Central memory CD4-positive, alpha-beta T cell (primary cell): Measurements from ENCODE around the gene TNFRSF21.
"Not testable (repeated sequence)": the region's sequence is repeated elsewhere in the genome, so short reads cannot be mapped to it uniquely, and the experiment has no call there.

ENCODE experiments used
- DNase-seq: peaks from one replicate; pipeline ENCODE4 v3.0.0; 2022

Gene TNFRSF21

GRCh38 chr6:47319867-47320266 is 10.2 kb upstream of the TNFRSF21 start:
- no peak for DNase-seq

DNA sequence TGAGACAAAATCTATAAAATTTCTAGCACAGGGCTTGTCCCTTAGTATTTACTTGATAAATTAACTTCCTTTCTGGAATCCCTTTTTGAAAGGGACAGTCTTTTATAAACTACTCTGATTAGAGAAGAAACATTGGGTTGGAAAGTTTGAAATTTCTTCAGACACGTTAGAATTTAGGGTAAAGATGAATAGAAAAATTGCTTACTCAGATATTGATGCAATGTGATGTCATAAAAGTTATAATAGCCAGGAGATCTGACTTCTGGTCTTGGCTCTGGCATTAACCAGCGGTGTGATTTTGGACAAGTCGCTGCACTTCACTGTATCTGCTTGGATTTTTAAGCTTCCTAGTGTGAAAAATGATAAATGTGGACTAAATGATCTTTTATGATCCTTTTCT is 9.7 kb upstream of the TNFRSF21 start:
- no peak for DNase-seq

DNA sequence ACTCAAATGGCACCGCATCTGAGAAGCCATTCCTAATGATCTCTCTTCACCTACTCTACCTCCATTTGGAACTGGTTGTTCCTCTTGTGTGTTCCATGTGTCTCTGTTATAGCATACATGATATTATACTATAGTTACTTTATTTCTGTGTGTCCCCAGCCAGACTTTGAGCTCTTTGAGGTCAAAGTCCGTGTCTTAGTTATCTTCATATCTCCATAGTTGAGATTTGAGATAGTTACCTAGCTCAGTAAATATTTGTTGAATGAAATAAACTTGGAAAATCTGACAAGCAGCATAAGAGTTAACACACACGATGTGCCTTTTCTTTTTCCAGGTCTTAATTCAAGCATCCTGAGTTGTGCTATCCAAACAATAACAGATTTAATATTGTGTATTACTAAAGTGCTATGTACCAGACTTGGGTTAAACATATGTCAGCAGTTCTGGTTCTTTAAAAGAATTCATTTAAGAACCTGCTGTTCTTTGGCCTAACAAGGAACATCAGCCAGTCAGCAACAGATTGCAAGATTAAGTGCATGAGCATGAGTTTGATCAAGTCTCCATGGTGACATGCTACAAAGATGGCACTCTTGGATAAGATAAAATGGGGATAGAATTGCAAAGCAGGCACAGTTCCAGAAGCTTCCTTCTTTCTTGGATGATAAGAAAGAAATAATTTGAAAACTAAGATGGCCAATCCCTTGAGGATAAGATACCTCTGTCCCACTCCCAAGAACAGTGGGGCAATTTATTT is 8.7 kb upstream of the TNFRSF21 start:
- DNase-seq, result no peak

DNA sequence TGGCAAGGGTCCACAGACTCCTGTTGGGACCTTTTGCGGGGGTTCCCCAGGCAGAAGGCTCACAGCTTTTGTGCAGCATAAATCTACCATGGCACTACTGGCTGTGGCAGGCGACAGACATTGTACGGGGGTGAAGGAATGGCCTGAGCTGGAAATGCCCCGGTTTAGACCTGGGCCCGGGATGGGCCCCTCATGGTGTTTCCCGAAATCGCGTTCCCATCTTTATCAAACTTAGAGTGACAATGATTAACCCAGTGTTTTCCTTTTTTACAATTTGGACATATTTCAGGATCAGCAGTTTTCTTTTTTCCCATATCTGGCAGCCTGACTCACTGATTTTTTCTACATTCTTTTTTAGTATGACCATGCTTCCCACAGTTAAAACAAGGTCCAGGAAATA is 5.5 kb upstream of the TNFRSF21 start:
- DNase-seq, result not testable (repeated sequence)

- no peak for DNase-seq
Observed at GRCh38 chr6:47310131-47310480, 401 bp upstream of the TNFRSF21 start.

DNA sequence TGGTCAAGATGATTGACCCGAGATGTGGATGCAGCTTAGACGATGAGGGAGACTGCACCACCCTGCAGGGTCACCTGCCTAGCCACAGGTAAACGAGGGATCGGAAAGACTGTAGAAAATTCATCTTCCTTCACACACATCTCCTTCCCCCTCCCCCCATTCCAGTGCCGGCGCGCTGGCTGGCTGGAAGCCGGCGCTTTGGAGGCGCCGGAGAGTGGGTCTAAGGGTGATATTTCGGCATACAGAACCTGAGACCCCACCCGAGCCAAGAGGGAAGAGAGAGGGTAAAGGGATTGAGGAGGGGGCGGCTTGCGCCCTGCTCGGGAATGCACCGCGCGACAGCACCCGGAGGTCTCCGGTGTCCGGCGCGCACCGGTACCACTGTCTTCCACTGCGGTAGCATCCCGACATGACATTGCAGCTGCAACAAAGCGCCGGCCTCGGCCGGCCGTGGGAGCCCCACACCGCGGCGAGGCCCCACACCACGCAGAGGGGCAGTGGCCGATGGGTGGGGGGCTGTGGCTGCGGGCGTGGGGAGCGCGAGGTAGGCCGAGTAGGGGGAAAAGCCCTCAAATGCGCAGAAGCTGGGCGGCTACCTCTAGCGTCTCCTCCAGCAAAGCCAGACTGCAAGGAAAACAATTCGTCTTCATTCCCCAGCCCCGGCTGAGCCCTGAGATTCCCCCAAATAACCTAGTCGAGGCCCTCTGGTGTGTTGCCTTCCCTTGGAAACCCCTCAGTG is 984 bp downstream of the TNFRSF21 start:
- DNase-seq, result no peak

DNA sequence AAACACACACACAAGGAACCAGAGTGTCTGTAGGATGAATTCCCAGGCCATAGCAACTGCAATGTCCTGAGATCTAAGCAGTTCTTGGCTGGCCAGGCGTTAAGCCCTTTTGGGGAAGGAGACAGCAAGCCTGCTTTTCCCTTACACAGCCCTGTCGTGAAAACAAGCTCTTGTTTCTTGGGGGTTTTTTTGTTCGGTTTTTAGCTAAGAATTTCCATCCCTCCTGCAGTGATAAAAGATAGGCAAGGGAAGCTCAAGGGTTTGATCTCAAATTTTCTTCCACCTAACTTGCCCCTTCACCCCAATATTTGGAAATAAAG is 1.5 kb downstream of the TNFRSF21 start:
- DNase-seq, result no peak

DNA sequence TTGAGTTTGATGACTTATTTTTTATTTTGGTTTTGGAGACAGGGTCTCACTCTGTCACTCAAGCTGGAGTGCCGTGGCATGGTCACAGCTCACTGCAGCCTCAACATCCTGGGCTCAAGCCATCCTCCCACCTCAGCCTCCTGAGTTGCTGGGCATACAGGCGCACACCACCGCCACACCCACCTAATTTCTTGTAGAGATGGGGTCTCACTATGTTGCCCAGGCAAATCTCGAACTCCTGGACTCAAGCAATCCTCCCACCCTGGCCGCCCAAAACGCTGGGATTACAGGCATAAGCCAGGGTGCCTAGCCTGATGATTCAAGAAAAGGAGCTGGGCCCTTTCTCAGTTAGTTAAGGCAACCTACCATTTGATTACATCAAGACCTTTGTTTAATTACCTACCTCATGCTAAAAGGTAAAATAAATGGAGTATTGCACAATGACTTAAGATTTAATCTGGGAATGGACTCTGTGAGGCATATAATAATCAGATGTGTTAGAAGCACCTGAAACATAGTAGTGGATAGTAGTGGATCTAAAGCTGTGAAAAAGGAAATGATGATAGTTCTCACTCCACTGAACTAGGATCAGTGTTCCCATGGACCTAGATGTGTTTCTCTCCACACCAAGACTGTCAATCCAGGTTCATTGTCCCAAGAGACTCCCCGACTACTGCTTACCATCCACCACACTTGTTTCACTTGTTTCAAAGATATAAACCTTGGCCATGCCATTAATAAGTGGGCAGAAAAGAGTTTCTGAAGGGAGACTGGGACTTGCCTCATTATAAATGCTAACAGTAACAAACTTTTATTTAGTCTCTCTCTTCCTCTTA is 2.1 kb downstream of the TNFRSF21 start:
- DNase-seq, result no peak

- no peak for DNase-seq
Observed at GRCh38 chr6:47306887-47307286, 2.8 kb downstream of the TNFRSF21 start.

DNA sequence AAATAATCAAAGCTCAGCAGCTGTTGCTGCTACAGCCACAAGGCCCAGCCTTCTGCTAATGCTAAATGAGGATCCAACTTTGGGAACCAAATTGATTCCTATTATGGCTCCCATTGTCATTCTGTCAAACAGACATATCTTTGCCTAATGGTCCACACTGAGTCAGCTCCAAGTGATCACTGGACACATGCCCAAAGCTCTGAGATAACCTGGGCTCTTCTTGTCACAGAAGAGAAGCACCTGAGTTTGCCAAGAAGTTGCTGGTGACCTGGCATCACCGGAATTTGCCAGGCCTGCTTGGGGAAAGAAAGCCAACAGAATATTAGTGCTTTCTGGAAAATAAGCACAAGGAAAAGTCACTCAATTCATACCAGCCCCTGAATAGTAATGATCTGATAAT is 5.8 kb downstream of the TNFRSF21 start:
- DNase-seq, result no peak

- no peak for DNase-seq
Observed at GRCh38 chr6:47303342-47303741, 6.4 kb downstream of the TNFRSF21 start.

- DNase-seq, result no peak
Observed at GRCh38 chr6:47302043-47302442, 7.7 kb downstream of the TNFRSF21 start.

- DNase-seq, result no peak
Observed at GRCh38 chr6:47301441-47301840, 8.3 kb downstream of the TNFRSF21 start.

- no peak for DNase-seq
Observed at GRCh38 chr6:47300417-47300816, 9.3 kb downstream of the TNFRSF21 start.

DNA sequence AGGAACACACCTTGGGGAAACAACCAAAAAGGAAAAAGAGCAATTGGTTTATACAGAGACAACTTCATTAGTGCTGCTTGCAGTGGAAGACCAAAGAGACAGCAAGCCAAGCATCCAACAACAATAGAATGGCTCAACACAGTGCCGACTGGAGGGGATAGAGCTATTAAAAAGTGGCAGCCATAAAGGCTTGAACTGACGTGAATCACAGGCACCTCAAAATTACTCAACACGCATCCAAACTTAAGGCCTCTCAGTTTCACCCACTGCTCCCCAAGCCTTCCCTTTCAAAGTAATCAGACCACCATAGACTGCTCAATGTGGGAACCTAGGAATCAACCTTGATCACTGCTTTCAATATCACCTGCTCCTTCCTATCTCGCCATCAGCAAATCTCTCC is 9.7 kb downstream of the TNFRSF21 start:
- no peak for DNase-seq

DNA sequence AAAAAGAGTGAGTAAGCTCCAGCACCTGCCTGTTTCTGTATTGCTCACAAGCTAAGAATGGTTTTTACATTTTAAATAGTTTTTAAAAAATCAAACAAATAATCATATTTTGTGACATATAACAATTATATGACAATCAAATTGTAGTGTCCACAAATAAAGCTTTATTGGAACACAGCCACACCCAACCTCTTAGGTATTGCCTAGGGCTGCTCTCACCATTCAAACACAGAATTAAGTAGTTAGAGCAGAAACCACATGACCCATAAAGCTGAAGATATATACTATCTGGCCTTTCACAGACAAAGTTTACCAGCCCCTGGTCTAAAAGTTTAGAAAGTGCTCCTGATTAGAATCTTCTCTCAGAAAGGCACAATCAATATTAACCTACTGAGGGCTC is 11.2 kb downstream of the TNFRSF21 start:
- no peak for DNase-seq

GRCh38 chr6:47294990-47295389 is 14.7 kb downstream of the TNFRSF21 start:
- no peak for DNase-seq

DNA sequence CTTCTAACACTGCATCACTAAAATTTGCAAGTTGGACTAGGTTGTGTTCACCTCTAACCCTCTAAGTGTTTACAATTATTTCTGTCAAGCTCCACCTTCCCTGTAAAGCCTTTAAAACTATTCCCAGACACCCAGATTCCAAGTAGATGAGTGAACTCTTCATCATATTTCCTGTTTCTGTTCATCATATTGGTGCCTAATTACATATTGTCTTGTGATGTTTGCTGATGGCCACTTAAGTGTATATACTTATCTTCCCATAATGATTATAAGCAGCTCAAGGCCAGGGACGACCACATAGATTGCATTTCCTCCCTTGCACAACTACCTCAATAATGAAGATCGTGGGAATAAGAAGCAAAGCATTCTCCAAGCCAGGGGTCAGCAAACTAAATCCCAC is 16.8 kb downstream of the TNFRSF21 start:
- DNase-seq, result no peak

DNA sequence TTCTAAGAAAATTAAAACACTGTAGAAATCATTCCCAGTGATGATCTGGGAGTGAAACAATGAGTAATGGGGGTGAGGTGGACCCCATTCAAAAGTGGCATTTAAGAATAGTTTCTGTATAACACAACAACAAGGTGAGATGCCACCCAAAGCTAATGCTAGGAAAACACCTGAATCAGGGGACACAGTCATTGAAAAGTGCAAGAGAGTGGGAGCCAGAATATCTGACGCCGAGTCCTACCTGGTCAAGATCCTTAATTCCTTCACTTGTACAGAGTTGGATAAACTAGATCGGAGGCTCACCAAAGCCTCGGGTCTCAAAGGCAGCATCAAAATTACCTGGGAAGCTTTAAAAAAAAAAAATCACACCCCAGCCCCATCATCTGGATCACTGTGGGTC is 17.7 kb downstream of the TNFRSF21 start:
- DNase-seq, result no peak

DNA sequence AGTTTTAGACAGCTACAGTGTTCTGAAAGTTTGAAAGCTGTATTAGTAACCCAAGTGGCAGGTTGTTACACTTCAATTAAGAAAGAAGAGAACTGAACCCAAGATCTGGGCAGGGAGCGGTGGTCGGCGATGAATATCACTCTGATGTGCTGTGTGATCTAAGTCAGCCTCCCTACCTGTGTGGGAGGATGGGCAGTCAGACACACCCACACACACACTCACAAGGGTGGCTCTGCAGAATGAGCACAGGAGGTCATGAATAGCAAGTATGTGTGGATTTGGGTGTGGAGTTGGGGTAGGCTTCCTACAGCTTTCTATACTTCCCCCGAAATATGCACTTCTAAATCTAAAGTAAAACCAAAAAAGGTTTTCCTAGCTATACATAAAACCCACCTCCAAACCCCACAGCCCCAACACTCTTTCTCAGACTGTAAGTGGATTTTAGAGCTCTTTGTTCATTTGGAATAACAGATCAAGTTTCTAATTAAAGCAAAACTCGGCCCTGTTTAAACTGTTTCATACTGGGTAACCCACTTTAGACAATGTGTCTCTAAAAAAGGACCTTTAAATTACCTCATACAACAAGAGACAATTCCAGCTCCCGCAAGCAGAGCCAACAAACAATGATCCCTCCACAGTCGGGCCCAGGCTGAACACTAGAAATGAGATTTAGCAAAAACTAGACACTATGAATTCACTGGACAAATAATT is 19.4 kb downstream of the TNFRSF21 start:
- DNase-seq, result no peak

- DNase-seq, result no peak
Observed at GRCh38 chr6:47288267-47289090, 21.2 kb downstream of the TNFRSF21 start.

- DNase-seq, result no peak
Observed at GRCh38 chr6:47286301-47286700, 23.4 kb downstream of the TNFRSF21 start.
